NCI-H1694 treated with DMSO at 0.1 percent for 48 hours (cell line): Measurements from ENCODE around the gene LYG2.
"Not testable (repeated sequence)": the region's sequence is repeated elsewhere in the genome, so short reads cannot be mapped to it uniquely, and the experiment has no call there.

Experiments
- DNase-seq: peaks from one replicate; lab custom pipeline; 2025; lab: John Stamatoyannopoulos, UW

The LYG2 gene

GRCh38 chr2:99255491-99256318, at the start of gene LYG2:
LYG2 (minus strand) TSS chr2:99255666; CDS start chr2:99254260, 1,406 bp downstream.
- no peak for DNase-seq

GRCh38 chr2:99301097-99301496, 45.6 kb upstream of the LYG2 start, which contains the start of gene LYG1:
LYG1 (minus strand) TSS chr2:99301197; CDS start chr2:99295670, 5,527 bp downstream.
- DNase-seq, result not testable (repeated sequence)

GRCh38 chr2:99299580-99299979, 44.1 kb upstream of the LYG2 start:
- no peak for DNase-seq

- DNase-seq, result no peak
Observed at GRCh38 chr2:99297994-99298393, 42.5 kb upstream of the LYG2 start.

GRCh38 chr2:99285526-99285925, 30.1 kb upstream of the LYG2 start:
- DNase-seq, result no peak

GRCh38 chr2:99279969-99280695, 24.7 kb upstream of the LYG2 start:
- DNase-seq, result no peak

- no peak for DNase-seq
Observed at GRCh38 chr2:99278793-99279291, 23.4 kb upstream of the LYG2 start.

- not testable (repeated sequence) for DNase-seq
Observed at GRCh38 chr2:99278195-99278765, 22.8 kb upstream of the LYG2 start.

GRCh38 chr2:99275882-99276281, 20.4 kb upstream of the LYG2 start:
- no peak for DNase-seq

GRCh38 chr2:99261242-99261641, 5.8 kb upstream of the LYG2 start:
- DNase-seq, result no peak

GRCh38 chr2:99260184-99260583, 4.7 kb upstream of the LYG2 start:
- no peak for DNase-seq

GRCh38 chr2:99259465-99259864, 4.0 kb upstream of the LYG2 start:
- DNase-seq, result no peak

- no peak for DNase-seq
Observed at GRCh38 chr2:99256677-99257076, 1.2 kb upstream of the LYG2 start.

GRCh38 chr2:99249951-99250350, 5.5 kb downstream of the LYG2 start:
- no peak for DNase-seq

GRCh38 chr2:99242151-99242550, 13.3 kb downstream of the LYG2 start:
- DNase-seq, result no peak

- DNase-seq, result no peak
Observed at GRCh38 chr2:99240431-99240830, 15.0 kb downstream of the LYG2 start.

- DNase-seq, result no peak
Observed at GRCh38 chr2:99238599-99238998, 16.9 kb downstream of the LYG2 start.

GRCh38 chr2:99233177-99233576, 22.3 kb downstream of the LYG2 start:
- not testable (repeated sequence) for DNase-seq

GRCh38 chr2:99217929-99218501, 37.5 kb downstream of the LYG2 start:
- no peak for DNase-seq

GRCh38 chr2:99216096-99216495, 39.4 kb downstream of the LYG2 start:
- no peak for DNase-seq

- no peak for DNase-seq
Observed at GRCh38 chr2:99205491-99205890, 50.0 kb downstream of the LYG2 start.

GRCh38 chr2:99201959-99202678, 53.3 kb downstream of the LYG2 start:
- DNase-seq, result no peak
